Hepatocyte (in vitro differentiated cells): ENCODE results near the gene PNPLA8. TPM values are rescaled to one million over a fixed set of nuclear protein-coding genes. Genes with fewer than 3 reads are reported as not detected.

Source experiments
- DNase-seq: peaks from one replicate; pipeline ENCODE4 v3.0.0-alpha.2; 2016; ENCODE audit warnings: low spot score
- H2AFZ ChIP-seq: fragments of 200-600 bp; sonication (generic); 2 replicates; pipeline ENCODE4 v1.6.0; 2016; ENCODE audit warnings: antibody characterized with exemption, mild to moderate bottlenecking
- H3K27ac ChIP-seq: fragments of 200-600 bp; sonication (generic); 2 replicates; pipeline ENCODE4 v1.5.1; 2016; ENCODE audit warnings: mild to moderate bottlenecking
- H3K27me3 ChIP-seq: fragments of 200-600 bp; sonication (generic); 2 replicates; pipeline ENCODE4 v1.6.1; 2016
- H3K36me3 ChIP-seq: fragments of 200-600 bp; sonication (generic); replicated peaks from 2 replicates; pipeline ENCODE4 v1.5.1; 2016; ENCODE audit warnings: low read depth; ENCODE audit not compliant: insufficient read depth
- H3K4me1 ChIP-seq: fragments of 200-600 bp; sonication (generic); 2 replicates; pipeline ENCODE4 v1.5.1; 2016; ENCODE audit warnings: mild to moderate bottlenecking, moderate library complexity; ENCODE audit not compliant: insufficient read depth
- H3K4me2 ChIP-seq: fragments of 200-600 bp; sonication (generic); 2 replicates; pipeline ENCODE4 v1.6.0; 2016
- H3K4me3 ChIP-seq: fragments of 200-600 bp; sonication (generic); 2 replicates; pipeline ENCODE4 v1.5.1; 2016; ENCODE audit warnings: mild to moderate bottlenecking
- H3K79me2 ChIP-seq: fragments of 200-600 bp; sonication (generic); 2 replicates; pipeline ENCODE4 v1.6.0; 2017; ENCODE audit warnings: mild to moderate bottlenecking
- H3K9me2 ChIP-seq: fragments of 200-600 bp; sonication (generic); replicated peaks from 2 replicates; pipeline ENCODE4 v1.6.0; 2017; ENCODE audit warnings: mild to moderate bottlenecking; ENCODE audit not compliant: insufficient read depth
- H3K9me3 ChIP-seq: fragments of 200-600 bp; sonication (generic); 2 replicates; pipeline ENCODE4 v1.5.1; 2016; ENCODE audit warnings: low read depth, mild to moderate bottlenecking
- H4K20me1 ChIP-seq: fragments of 200-600 bp; sonication (generic); 2 replicates; pipeline ENCODE4 v1.6.0; 2016; ENCODE audit warnings: mild to moderate bottlenecking; ENCODE audit not compliant: insufficient read depth, poor library complexity, severe bottlenecking
- CTCF ChIP-seq: fragments of 200-600 bp; sonication (generic); IDR thresholded peaks from 2 replicates; pipeline ENCODE4 v1.5.1; 2016; ENCODE audit warnings: antibody characterized with exemption, mild to moderate bottlenecking; ENCODE audit not compliant: poor library complexity
- EZH2 ChIP-seq: fragments of 200-600 bp; sonication (generic); IDR thresholded peaks from 2 replicates; pipeline ENCODE4 v1.6.1; 2016; ENCODE audit warnings: antibody characterized with exemption, mild to moderate bottlenecking, borderline replicate concordance
- EZH2phosphoT487 ChIP-seq: fragments of 200-600 bp; sonication (generic); IDR thresholded peaks from one replicate; pipeline ENCODE4 v1.6.1; 2018; ENCODE audit warnings: antibody characterized with exemption, mild to moderate bottlenecking, low read depth, moderate library complexity; ENCODE audit not compliant: unreplicated experiment, severe bottlenecking
- WGBS: methylation state at CpG from one replicate; pipeline ENCODE4 v1.1.6; 2016; ENCODE audit warnings: low lambda C conversion rate; ENCODE audit errors: missing lambda C conversion rate; 5-methylcytosine and 5-hydroxymethylcytosine counted together
- polyA plus RNA-seq: library from polyadenylated mRNA; unstranded; fragments of >200 nt; fragmentation: Nextera tagmentation; extraction: Ambion mirVana; gene quantifications from 2 replicates; pipeline ENCODE4 v1.2.1, GENCODE V29; 2016
- total RNA-seq: library from RNA; depleted of rRNA; stranded (reverse); fragments of >200 nt; gene quantifications from 2 replicates; pipeline ENCODE4 v1.2.3, GENCODE V29; 2014

PNPLA8 gene
- total and polyA plus RNA-seq, 2 experiments from 2014 or later, result 25.2 to 48.3 TPM

DNA sequence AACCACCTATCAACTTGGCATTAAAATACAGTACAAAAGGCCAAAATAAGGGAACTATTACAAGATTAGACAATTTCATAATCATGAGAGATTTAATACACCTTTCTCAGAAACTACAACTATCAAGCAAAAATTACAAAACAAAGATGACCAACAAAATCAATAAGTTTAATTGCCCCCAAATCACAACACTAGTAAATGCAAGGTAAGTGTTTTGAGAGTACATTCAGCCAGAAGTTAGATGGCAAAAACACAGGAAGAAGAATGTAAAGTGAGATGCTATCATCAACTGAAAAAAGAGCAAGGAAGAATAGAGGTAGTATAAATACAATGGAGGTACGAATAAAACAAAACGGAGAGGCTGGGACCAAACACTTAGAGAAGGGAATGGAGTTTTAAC lies 3.2 kb downstream of the PNPLA8 start:
- H3K4me2 ChIP-seq, result peak overlapping the region; percentile 73

DNA sequence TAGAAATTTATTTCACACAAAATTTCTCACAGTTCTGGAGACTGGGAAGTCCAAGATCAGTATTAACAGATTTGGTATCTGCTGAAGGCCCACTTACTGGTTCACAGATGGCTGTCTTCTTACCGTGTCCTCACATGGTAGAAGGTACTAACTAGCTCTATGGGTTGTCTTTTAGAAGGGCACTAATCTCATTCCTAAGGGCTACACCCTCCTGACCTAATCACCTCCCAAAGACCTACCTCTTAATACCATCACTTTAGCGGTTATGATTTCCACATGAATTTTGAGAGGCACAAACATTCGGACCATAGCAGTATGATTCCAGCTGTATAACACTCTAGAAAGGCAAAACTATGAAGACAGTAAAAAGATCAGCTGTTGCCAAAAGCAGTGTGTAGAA lies 8.0 kb downstream of the PNPLA8 start:
- Histone ChIP-seq H3K36me3 (no peaks in the 10 kb centered on the region), H3K4me1 (peaks cover 7% of the 10 kb centered on the region), H3K9me2 (no peaks in the 10 kb centered on the region), H4K20me1 (peaks cover 25% of the 10 kb centered on the region), H3K27me3 (no peaks in the 10 kb centered on the region), H3K27ac (no peak overlapping the region), H3K79me2 (peaks cover 84% of the 10 kb centered on the region), H3K4me2 (no peak overlapping the region), H3K9me3 (no peaks in the 10 kb centered on the region), H3K4me3 (no peak overlapping the region), H2AFZ (no peak overlapping the region)
- no peak for TF ChIP-seq EZH2phosphoT487
- TF ChIP-seq CTCF, result no peak
- no peak for TF ChIP-seq EZH2
- no peak for DNase-seq
- 97% methylated on average over 3 of the region's 3 CpGs for WGBS

More for the DNA sequence above, 3.2 kb downstream of the PNPLA8 start:
- WGBS, result 79% methylated on average over 2 of the region's 2 CpGs
- Histone ChIP-seq H3K9me3 (no peaks in the 10 kb centered on the region), H3K4me3 (no peak overlapping the region), H4K20me1 (peaks cover 27% of the 10 kb centered on the region), H3K27ac (no peak overlapping the region), H3K36me3 (no peaks in the 10 kb centered on the region), H2AFZ (no peak overlapping the region), H3K79me2 (peaks cover 73% of the 10 kb centered on the region), H3K4me1 (peaks cover 26% of the 10 kb centered on the region), H3K9me2 (no peaks in the 10 kb centered on the region), H3K27me3 (no peaks in the 10 kb centered on the region)
- DNase-seq, result no peak
- TF ChIP-seq CTCF, result no peak
- TF ChIP-seq EZH2phosphoT487, result no peak
- TF ChIP-seq EZH2, result no peak

- 92% methylated on average over 2 of the region's 2 CpGs for WGBS
- H3K4me3 ChIP-seq, result no peak overlapping the region
Measured at GRCh38 chr7:108515630-108516029, 10.3 kb downstream of the PNPLA8 start.

More at GRCh38 chr7:108515630-108516029, 10.3 kb downstream of the PNPLA8 start:
- no peaks in the 10 kb centered on the region for H3K9me2 ChIP-seq
- no peaks in the 10 kb centered on the region for H3K4me1 ChIP-seq
- TF ChIP-seq EZH2phosphoT487 (no peak), CTCF (no peak)
- H3K4me2 ChIP-seq, result no peak overlapping the region
- H2AFZ ChIP-seq, result no peak overlapping the region
- no peaks in the 10 kb centered on the region for H3K36me3 ChIP-seq
- DNase-seq, result no peak
- H3K27me3 ChIP-seq, result no peaks in the 10 kb centered on the region
- no peaks in the 10 kb centered on the region for H3K9me3 ChIP-seq
- peaks cover 14% of the 10 kb centered on the region for H4K20me1 ChIP-seq
- H3K27ac ChIP-seq, result no peak overlapping the region
- H3K79me2 ChIP-seq, result peaks cover 61% of the 10 kb centered on the region
